Astrocyte (in vitro differentiated cells and primary cell): Measurements from ENCODE around the gene TBC1D3B.

Experiments
- EZH2 ChIP-seq: IDR thresholded peaks from 2 replicates; pipeline ENCODE4 v1.6.1; 2012; ENCODE audit warnings: mild to moderate bottlenecking, low read length, inconsistent platforms; ENCODE audit not compliant: insufficient read depth
- TF ChIP-seq, protein P1 (sequence below): IDR thresholded peaks from 2 replicates; pipeline ENCODE4 v1.5.1; 2011; ENCODE audit warnings: low read depth, mild to moderate bottlenecking, inconsistent platforms, low read length, moderate library complexity; ENCODE audit not compliant: insufficient read depth

GRCh38 chr17:36185416-36185815 is 9.0 kb upstream of the TBC1D3B start:
- TF ChIP-seq, protein P1, sequence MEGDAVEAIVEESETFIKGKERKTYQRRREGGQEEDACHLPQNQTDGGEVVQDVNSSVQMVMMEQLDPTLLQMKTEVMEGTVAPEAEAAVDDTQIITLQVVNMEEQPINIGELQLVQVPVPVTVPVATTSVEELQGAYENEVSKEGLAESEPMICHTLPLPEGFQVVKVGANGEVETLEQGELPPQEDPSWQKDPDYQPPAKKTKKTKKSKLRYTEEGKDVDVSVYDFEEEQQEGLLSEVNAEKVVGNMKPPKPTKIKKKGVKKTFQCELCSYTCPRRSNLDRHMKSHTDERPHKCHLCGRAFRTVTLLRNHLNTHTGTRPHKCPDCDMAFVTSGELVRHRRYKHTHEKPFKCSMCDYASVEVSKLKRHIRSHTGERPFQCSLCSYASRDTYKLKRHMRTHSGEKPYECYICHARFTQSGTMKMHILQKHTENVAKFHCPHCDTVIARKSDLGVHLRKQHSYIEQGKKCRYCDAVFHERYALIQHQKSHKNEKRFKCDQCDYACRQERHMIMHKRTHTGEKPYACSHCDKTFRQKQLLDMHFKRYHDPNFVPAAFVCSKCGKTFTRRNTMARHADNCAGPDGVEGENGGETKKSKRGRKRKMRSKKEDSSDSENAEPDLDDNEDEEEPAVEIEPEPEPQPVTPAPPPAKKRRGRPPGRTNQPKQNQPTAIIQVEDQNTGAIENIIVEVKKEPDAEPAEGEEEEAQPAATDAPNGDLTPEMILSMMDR, result no peak
- TF ChIP-seq EZH2, result no peak
